H1 (cell line): ENCODE results near the gene PCDHB16. TPM values are rescaled to one million over a fixed set of nuclear protein-coding genes. Genes with fewer than 3 reads are reported as not detected.
"Not testable (repeated sequence)": the region's sequence is repeated elsewhere in the genome, so short reads cannot be mapped to it uniquely, and the experiment has no call there.

ENCODE experiments used
- CTCF ChIA-PET: fragments of 300-600 bp; sonication (Branson Sonifier 250); formaldehyde crosslinking; loops from one replicate; lab custom pipeline; 2021; ENCODE audit not compliant: partially characterized antibody; lab: Charles Lee
- POLR2A ChIA-PET: fragments of 300-600 bp; sonication (Branson Sonifier 250); formaldehyde crosslinking; loops from one replicate; lab custom pipeline; 2021; ENCODE audit warnings: inconsistent platforms; ENCODE audit not compliant: partially characterized antibody; lab: Charles Lee
- DNase-seq, 2 experiments: peaks; one replicate each; pipeline versions ENCODE4 v3.0.0 to v3.0.0-alpha.2; 2010 to 2022; ENCODE audit warnings: low spot score in 2 of 2, low read depth in 1 of 2, mixed read lengths in 1 of 2
- FAIRE-seq: peaks from 2 replicates; lab custom pipeline; 2011; peaks lifted over from hg19 to GRCh38; lab: Jason Lieb, UNC
- H2AFZ ChIP-seq: 2 replicates; pipeline ENCODE4 v1.8.1; 2012; ENCODE audit warnings: low read length, inconsistent platforms
- H2AK5ac ChIP-seq: 2 replicates; pipeline ENCODE4 v1.6.1; 2013; ENCODE audit warnings: low read depth, low read length
- H2BK120ac ChIP-seq: replicated peaks from 2 replicates; pipeline ENCODE3; 2013; ENCODE audit warnings: low read depth, low read length, inconsistent platforms
- H2BK12ac ChIP-seq: 2 replicates; pipeline ENCODE4 v1.6.1; 2013; ENCODE audit warnings: low read depth, low read length
- H2BK15ac ChIP-seq: 2 replicates; pipeline ENCODE4 v1.6.1; 2013; ENCODE audit warnings: low read length
- H2BK20ac ChIP-seq: 2 replicates; pipeline ENCODE4 v1.6.1; 2013; ENCODE audit warnings: low read length
- H2BK5ac ChIP-seq: 2 replicates; pipeline ENCODE4 v1.6.1; 2013; ENCODE audit warnings: low read depth, low read length
- H3K14ac ChIP-seq: 2 replicates; pipeline ENCODE4 v1.6.1; 2013; ENCODE audit warnings: inconsistent platforms; ENCODE audit not compliant: insufficient read length
- H3K18ac ChIP-seq: 2 replicates; pipeline ENCODE4 v1.6.1; 2013; ENCODE audit warnings: low read length; ENCODE audit errors: extremely low read depth
- H3K23ac ChIP-seq: 2 replicates; pipeline ENCODE4 v1.6.1; 2013; ENCODE audit warnings: inconsistent platforms; ENCODE audit not compliant: insufficient read length
- H3K23me2 ChIP-seq: 2 replicates; pipeline ENCODE4 v1.6.1; 2013; ENCODE audit warnings: low read depth, low read length
- H3K27ac ChIP-seq: 2 replicates; pipeline ENCODE4 v1.6.1; 2011; ENCODE audit warnings: low read depth, low read length, inconsistent platforms
- H3K27me3 ChIP-seq, 4 experiments: replicated peaks in 1 of 4; 1 replicate in 1 of 4; 2 replicates in 3 of 4; pipeline versions ENCODE4 v1.6.1 to v1.8.1; 2011 to 2013; ENCODE audit warnings: low read length in 3 of 4, mild to moderate bottlenecking in 3 of 4, inconsistent platforms in 2 of 4, mixed read lengths in 2 of 4, moderate library complexity in 1 of 4; ENCODE audit not compliant: control insufficient read depth in 3 of 4, insufficient read depth in 3 of 4; ENCODE audit errors: extremely low read depth in 1 of 4
- H3K36me3 ChIP-seq, 4 experiments: 2 replicates each; pipeline versions ENCODE4 v1.6.1 to v1.8.1; 2011 to 2013; ENCODE audit warnings: mild to moderate bottlenecking in 4 of 4, low read length in 3 of 4, moderate library complexity in 2 of 4, control low read depth in 1 of 4, inconsistent platforms in 1 of 4; ENCODE audit not compliant: insufficient read depth in 4 of 4, control insufficient read depth in 2 of 4
- H3K4ac ChIP-seq: replicated peaks from 2 replicates; pipeline ENCODE3; 2013; ENCODE audit warnings: low read length, low read depth, mixed read lengths, inconsistent platforms; ENCODE audit not compliant: insufficient read length
- H3K4me1 ChIP-seq, 4 experiments: replicated peaks in 1 of 4; 1 replicate in 1 of 4; 2 replicates in 3 of 4; pipeline versions ENCODE4 v1.6.1 to v1.8.1; 2011 to 2013; ENCODE audit warnings: low read length in 3 of 4, inconsistent platforms in 2 of 4, mixed read lengths in 1 of 4; ENCODE audit not compliant: insufficient read depth in 4 of 4, control insufficient read depth in 3 of 4
- H3K4me2 ChIP-seq, 2 experiments: 2 replicates each; pipeline versions ENCODE4 v1.6.1 to v1.8.1; 2011 to 2013; ENCODE audit warnings: low read depth in 2 of 2, low read length in 2 of 2, control low read depth in 1 of 2, inconsistent platforms in 1 of 2, mild to moderate bottlenecking in 1 of 2; ENCODE audit not compliant: insufficient read depth in 1 of 2
- H3K4me3 ChIP-seq, 4 experiments: fragments of 200-600, 300-600 bp in 1 of 4; sonication (generic), shearing (Covaris generic), sonication (Bioruptor Twin) in 1 of 4; 2 replicates each; pipeline versions ENCODE4 v1.5.1 to v1.8.1; 2011 to 2016; ENCODE audit warnings: low read length in 4 of 4, low read depth in 3 of 4, control low read depth in 2 of 4, inconsistent platforms in 2 of 4, mild to moderate bottlenecking in 2 of 4, mixed read lengths in 1 of 4, moderate library complexity in 1 of 4; ENCODE audit not compliant: insufficient read depth in 2 of 4; ENCODE audit errors: extremely low read depth in 1 of 4
- H3K56ac ChIP-seq: replicated peaks from 2 replicates; pipeline ENCODE3; 2013; ENCODE audit warnings: low read depth, mild to moderate bottlenecking, mixed read lengths, low read length, inconsistent platforms; ENCODE audit not compliant: insufficient read length
- H3K79me1 ChIP-seq: 2 replicates; pipeline ENCODE4 v1.6.1; 2013; ENCODE audit warnings: low read depth, low read length, control low read depth
- H3K79me2 ChIP-seq, 2 experiments: 2 replicates each; pipeline versions ENCODE4 v1.6.1 to v1.8.1; 2012 to 2013; ENCODE audit warnings: low read length in 2 of 2, mild to moderate bottlenecking in 2 of 2, inconsistent platforms in 1 of 2; ENCODE audit not compliant: insufficient read depth in 2 of 2, control insufficient read depth in 1 of 2
- H3K9ac ChIP-seq, 4 experiments: replicated peaks in 1 of 4; 1 replicate in 1 of 4; 2 replicates in 3 of 4; pipeline versions ENCODE4 v1.6.1 to v1.8.1; 2011 to 2013; ENCODE audit warnings: low read depth in 3 of 4, low read length in 3 of 4, control low read depth in 2 of 4, mild to moderate bottlenecking in 2 of 4, moderate library complexity in 2 of 4, inconsistent platforms in 1 of 4; ENCODE audit errors: extremely low read depth in 1 of 4
- H3K9me3 ChIP-seq, 2 experiments: 2 replicates each; pipeline versions ENCODE4 v1.6.1 to v1.8.1; 2012 to 2013; ENCODE audit warnings: mild to moderate bottlenecking in 2 of 2, moderate library complexity in 2 of 2, control low read depth in 1 of 2, inconsistent platforms in 1 of 2, low read depth in 1 of 2, low read length in 1 of 2, mixed read lengths in 1 of 2; ENCODE audit not compliant: insufficient read depth in 2 of 2
- H4K20me1 ChIP-seq, 2 experiments: replicated peaks in 1 of 2; 2 replicates each; pipeline versions ENCODE3 to v1.8.1; 2011 to 2013; ENCODE audit warnings: inconsistent platforms in 2 of 2, low read length in 2 of 2, mild to moderate bottlenecking in 1 of 2; ENCODE audit not compliant: insufficient read depth in 2 of 2, control insufficient read depth in 1 of 2
- H4K5ac ChIP-seq: 2 replicates; pipeline ENCODE4 v1.6.1; 2013; ENCODE audit warnings: low read length, low read depth, mixed read lengths, inconsistent platforms; ENCODE audit not compliant: insufficient read length
- H4K8ac ChIP-seq: 2 replicates; pipeline ENCODE4 v1.8.0; 2013; ENCODE audit warnings: mild to moderate bottlenecking, moderate library complexity, low read length, inconsistent platforms; ENCODE audit not compliant: insufficient read depth; ENCODE audit errors: extremely low read depth
- H4K91ac ChIP-seq: replicated peaks from 2 replicates; pipeline ENCODE3; 2013; ENCODE audit warnings: low read length, mixed read lengths, inconsistent platforms; ENCODE audit not compliant: insufficient read length
- WGBS, 2 experiments: shearing (Covaris generic) in 1 of 2; methylation state at CpG; one replicate each; pipeline versions ENCODE4 v1.1.6 to v1.1.7; 2013 to 2015; ENCODE audit warnings: low lambda C conversion rate in 2 of 2, mixed read lengths in 2 of 2, inconsistent platforms in 1 of 2, low coverage in 1 of 2, missing lambda C conversion rate in 1 of 2; ENCODE audit not compliant: insufficient replicate concordance in 2 of 2, insufficient coverage in 1 of 2, insufficient read length in 1 of 2; ENCODE audit errors: extremely low coverage in 1 of 2, missing lambda C conversion rate in 1 of 2; 5-methylcytosine and 5-hydroxymethylcytosine counted together
- polyA plus RNA-seq, 7 experiments: library from polyadenylated mRNA; depleted of rRNA in 3 of 7; stranded (reverse) in 5 of 7; unstranded in 2 of 7; fragments of >200 nt in 5 of 7; fragments of 200-250 nt in 2 of 7; gene quantifications; 1 replicate in 5 of 7; 2 replicates in 1 of 7; 4 replicates in 1 of 7; pipeline versions ENCODE4 v1.2.1 to v1.2.3, GENCODE V29; 2011 to 2013; ENCODE audit warnings: missing spikeins in 2 of 7, mixed read lengths in 2 of 7
- total RNA-seq: library from RNA; stranded (reverse); fragmentation: NEBNext Ultra II Directional; extraction: Animal tissue kit (Norgen Biotek cat#: 25700); gene quantifications from 2 replicates; pipeline ENCODE4 v1.2.1, GENCODE V29; 2021

PCDHB16 gene
- total and polyA plus RNA-seq, 2 of the 8 experiments (the other 6 are each of a cell fraction or from before 2014, with no cell fraction given), result 2.2 to 5.2 TPM

GRCh38 chr5:141179371-141179770 lies 2.8 kb upstream of the PCDHB16 start:
- not testable (repeated sequence) for H2BK12ac ChIP-seq, H3K79me2 ChIP-seq, H3K4ac ChIP-seq, H3K4me2 ChIP-seq, H2BK15ac ChIP-seq, H3K27me3 ChIP-seq, H3K4me1 ChIP-seq, FAIRE-seq, H3K23ac ChIP-seq, H3K56ac ChIP-seq, H4K8ac ChIP-seq, H2AFZ ChIP-seq, H2BK120ac ChIP-seq, H3K36me3 ChIP-seq, H3K9ac ChIP-seq, H3K4me3 ChIP-seq, H3K9me3 ChIP-seq, H3K23me2 ChIP-seq, H3K18ac ChIP-seq, H3K14ac ChIP-seq, H2BK5ac ChIP-seq, H3K27ac ChIP-seq, DNase-seq, H2BK20ac ChIP-seq, H3K79me1 ChIP-seq, H2AK5ac ChIP-seq, H4K5ac ChIP-seq, H4K20me1 ChIP-seq, H4K91ac ChIP-seq
- 100% methylated on average over 6 of the region's 39 CpGs; no CpG with 5 or more reads in 1 of the 2 experiments for WGBS, 2 experiments
- ChIA-PET CTCF (interaction anchor here (1.2 to 2.8 kb wide), 2 partner anchors 7 to 12 kb away, joined by 5 to 21 read pairs; partner anchors contain the start of genes PCDHB10 and PCDHB9), POLR2A (interaction anchor here (0.9 kb wide), 1 partner anchor 8 kb away, joined by 3 read pairs; the partner anchor contains the start of gene PCDHB9)

GRCh38 chr5:141179876-141180275 lies 2.3 kb upstream of the PCDHB16 start:
- H2BK20ac ChIP-seq, H2AK5ac ChIP-seq, H4K5ac ChIP-seq, H2AFZ ChIP-seq, H2BK5ac ChIP-seq, H3K4me2 ChIP-seq, H3K27ac ChIP-seq, H2BK12ac ChIP-seq, H3K79me2 ChIP-seq, H3K4me3 ChIP-seq, H3K23me2 ChIP-seq, H3K23ac ChIP-seq, H2BK120ac ChIP-seq, H3K18ac ChIP-seq, H3K9ac ChIP-seq, H3K4me1 ChIP-seq, H3K14ac ChIP-seq, H3K36me3 ChIP-seq, H3K9me3 ChIP-seq, H3K56ac ChIP-seq, H3K79me1 ChIP-seq, POLR2A ChIA-PET, FAIRE-seq, DNase-seq, H3K4ac ChIP-seq, H4K20me1 ChIP-seq, H4K91ac ChIP-seq, CTCF ChIA-PET, H3K27me3 ChIP-seq, H4K8ac ChIP-seq, H2BK15ac ChIP-seq: not testable (repeated sequence)
- WGBS, 2 experiments, result 93% methylated on average over 15 of the region's 32 CpGs; no CpG with 5 or more reads in 1 of the 2 experiments
